Testis (tissue), 3 donors: Measurements from ENCODE around the gene ZC3HAV1. TPM values are rescaled to one million over a fixed set of nuclear protein-coding genes. Genes with fewer than 3 reads are reported as not detected.
"Not testable (repeated sequence)": the region's sequence is repeated elsewhere in the genome, so short reads cannot be mapped to it uniquely, and the experiment has no call there.

Experiments
- DNase-seq: peaks from one replicate; pipeline ENCODE4 v3.0.0-alpha.2; 2019
- H3K27ac ChIP-seq, 2 donors: fragments of 200-600 bp; sonication (generic); one replicate each; pipeline ENCODE4 v1.5.1; 2019
- H3K27me3 ChIP-seq: fragments of 200-600 bp; sonication (generic); one replicate; pipeline ENCODE4 v1.5.1; 2019
- H3K36me3 ChIP-seq: fragments of 200-600 bp; sonication (generic); one replicate; pipeline ENCODE4 v1.5.1; 2017; ENCODE audit warnings: low read depth; ENCODE audit errors: missing control alignments
- H3K4me1 ChIP-seq: fragments of 200-600 bp; sonication (generic); one replicate; pipeline ENCODE4 v1.5.1; 2019
- H3K4me3 ChIP-seq, 2 donors: fragments of 200-600 bp; sonication (generic); one replicate each; pipeline ENCODE4 v1.5.1; 2017 to 2019
- H3K9me3 ChIP-seq: fragments of 200-600 bp; sonication (generic); one replicate; pipeline ENCODE4 v1.5.1; 2017
- CTCF ChIP-seq, 3 experiments: fragments of 450-650 bp in 2 of 3; fragments of 200-600 bp in 1 of 3; sonication (generic) in 1 of 3; IDR thresholded peaks; one replicate each; pipeline ENCODE4 v1.5.1; 2016 to 2019; ENCODE audit warnings: antibody characterized with exemption in 3 of 3, mild to moderate bottlenecking in 2 of 3, moderate library complexity in 1 of 3
- POLR2A ChIP-seq: fragments of 450-650 bp; IDR thresholded peaks from one replicate; pipeline ENCODE4 v1.6.1; 2017; ENCODE audit warnings: antibody characterized with exemption, mild to moderate bottlenecking, moderate library complexity
- WGBS, 2 donors: methylation state at CpG; one replicate each; pipeline ENCODE4 v1.1.5; 2018; 5-methylcytosine and 5-hydroxymethylcytosine counted together
- intact Hi-C: fragments of 100-400 bp; cut with DNase I; formaldehyde crosslinking; loops from one replicate; pipeline ENCODE4 v1.15.1; 2023; ENCODE audit warnings: low total_unique reads
- polyA plus RNA-seq: library from polyadenylated mRNA; stranded (reverse); fragments of 350-450 nt; fragmentation: Illumina TruSeq; extraction: RNeasy Lipid Tissue Mini Kit (QIAGEN cat#74804); gene quantifications from one replicate; pipeline ENCODE4 v1.2.3, GENCODE V29; 2014; ENCODE audit warnings: low read depth, low replicate concordance; ENCODE audit not compliant: insufficient read depth
- total RNA-seq, 2 donors: library from RNA; depleted of rRNA; stranded (reverse); fragments of >200 nt; gene quantifications; one replicate each; pipeline ENCODE4 v1.2.3, GENCODE V29; 2016

Gene ZC3HAV1
- total and polyA plus RNA-seq, 3 donors from 2014 or later, result 13.1 to 38.7 (median 32.8) TPM

- H3K36me3 ChIP-seq, result no peaks in the 10 kb centered on the region
- H3K27me3 ChIP-seq, result no peaks in the 10 kb centered on the region
- intact Hi-C loops, result no loop called here
- no peaks in the 10 kb centered on the region for H3K4me1 ChIP-seq
- no peak overlapping the region for H3K4me3 ChIP-seq
- no peaks in the 10 kb centered on the region for H3K9me3 ChIP-seq
- no peak for DNase-seq
- no peak for TF ChIP-seq POLR2A
- TF ChIP-seq CTCF (IDR thresholded peaks at IDR 0.05), result no peak
- H3K27ac ChIP-seq, result no peak overlapping the region
These were observed 27.9 kb downstream of the ZC3HAV1 start for GRCh38 chr7:139081584-139081983.

GRCh38 chr7:139080905-139081304, 28.6 kb downstream of the ZC3HAV1 start:
- no peak for DNase-seq
- H3K27me3 ChIP-seq, result no peaks in the 10 kb centered on the region
- no peak overlapping the region for H3K4me3 ChIP-seq
- intact Hi-C loops, result no loop called here
- H3K27ac ChIP-seq, result no peak overlapping the region
- 80% methylated on average over 8 of the region's 8 CpGs for WGBS, 2 donors
- no peaks in the 10 kb centered on the region for H3K4me1 ChIP-seq
- no peaks in the 10 kb centered on the region for H3K9me3 ChIP-seq
- TF ChIP-seq CTCF (IDR thresholded peaks at IDR 0.05) (no peak), POLR2A (no peak)
- no peaks in the 10 kb centered on the region for H3K36me3 ChIP-seq

- H3K36me3 ChIP-seq, result no peaks in the 10 kb centered on the region
- intact Hi-C loops, result no loop called here
- no peaks in the 10 kb centered on the region for H3K9me3 ChIP-seq
- no peak for DNase-seq
- 88 to 95% methylated on average over 15 of the region's 15 CpGs for WGBS, 2 donors
- no peaks in the 10 kb centered on the region for H3K27me3 ChIP-seq
- H3K27ac ChIP-seq, result no peak overlapping the region
- H3K4me3 ChIP-seq, result no peak overlapping the region
- TF ChIP-seq POLR2A (no peak), CTCF (IDR thresholded peaks at IDR 0.05) (no peak)
- no peaks in the 10 kb centered on the region for H3K4me1 ChIP-seq
These were observed 29.7 kb downstream of the ZC3HAV1 start for GRCh38 chr7:139079861-139080260.

- H3K9me3 ChIP-seq, result no peaks in the 10 kb centered on the region
- no peaks in the 10 kb centered on the region for H3K27me3 ChIP-seq
- intact Hi-C loops, result no loop called here
- H3K4me3 ChIP-seq, result no peak overlapping the region
- WGBS, 2 donors, result 71 to 76% methylated on average over 1 of the region's 1 CpG
- TF ChIP-seq CTCF (IDR thresholded peaks at IDR 0.05), result no peak
- no peak for TF ChIP-seq POLR2A
- H3K4me1 ChIP-seq, result no peaks in the 10 kb centered on the region
- no peaks in the 10 kb centered on the region for H3K36me3 ChIP-seq
- H3K27ac ChIP-seq, result no peak overlapping the region
- DNase-seq, result no peak
These were observed 30.6 kb downstream of the ZC3HAV1 start for GRCh38 chr7:139078911-139079310.

GRCh38 chr7:139078399-139078798, 31.1 kb downstream of the ZC3HAV1 start:
- DNase-seq, result no peak
- 91 to 97% methylated on average over 1 of the region's 1 CpG for WGBS, 2 donors
- Histone ChIP-seq H3K4me1 (no peaks in the 10 kb centered on the region), H3K4me3 (no peak overlapping the region), H3K36me3 (no peaks in the 10 kb centered on the region), H3K27ac (no peak overlapping the region), H3K9me3 (no peaks in the 10 kb centered on the region), H3K27me3 (no peaks in the 10 kb centered on the region)
- TF ChIP-seq POLR2A (no peak), CTCF (IDR thresholded peaks at IDR 0.05) (no peak)
- intact Hi-C loops, result no loop called here

GRCh38 chr7:139077706-139078105, 31.8 kb downstream of the ZC3HAV1 start:
- intact Hi-C loops, H3K4me3 ChIP-seq, H3K27me3 ChIP-seq, H3K4me1 ChIP-seq, H3K36me3 ChIP-seq, H3K27ac ChIP-seq, H3K9me3 ChIP-seq, DNase-seq: not testable (repeated sequence)
- WGBS, 2 donors, result 89 to 92% methylated on average over 5 of the region's 5 CpGs
